ENCODE data around the gene PAX1. TPM values are rescaled to one million over a fixed set of nuclear protein-coding genes. Genes with fewer than 3 reads are reported as not detected.

PAX1 gene
- total RNA-seq, 1 donor from 2014 or later, result not detected

DNA sequence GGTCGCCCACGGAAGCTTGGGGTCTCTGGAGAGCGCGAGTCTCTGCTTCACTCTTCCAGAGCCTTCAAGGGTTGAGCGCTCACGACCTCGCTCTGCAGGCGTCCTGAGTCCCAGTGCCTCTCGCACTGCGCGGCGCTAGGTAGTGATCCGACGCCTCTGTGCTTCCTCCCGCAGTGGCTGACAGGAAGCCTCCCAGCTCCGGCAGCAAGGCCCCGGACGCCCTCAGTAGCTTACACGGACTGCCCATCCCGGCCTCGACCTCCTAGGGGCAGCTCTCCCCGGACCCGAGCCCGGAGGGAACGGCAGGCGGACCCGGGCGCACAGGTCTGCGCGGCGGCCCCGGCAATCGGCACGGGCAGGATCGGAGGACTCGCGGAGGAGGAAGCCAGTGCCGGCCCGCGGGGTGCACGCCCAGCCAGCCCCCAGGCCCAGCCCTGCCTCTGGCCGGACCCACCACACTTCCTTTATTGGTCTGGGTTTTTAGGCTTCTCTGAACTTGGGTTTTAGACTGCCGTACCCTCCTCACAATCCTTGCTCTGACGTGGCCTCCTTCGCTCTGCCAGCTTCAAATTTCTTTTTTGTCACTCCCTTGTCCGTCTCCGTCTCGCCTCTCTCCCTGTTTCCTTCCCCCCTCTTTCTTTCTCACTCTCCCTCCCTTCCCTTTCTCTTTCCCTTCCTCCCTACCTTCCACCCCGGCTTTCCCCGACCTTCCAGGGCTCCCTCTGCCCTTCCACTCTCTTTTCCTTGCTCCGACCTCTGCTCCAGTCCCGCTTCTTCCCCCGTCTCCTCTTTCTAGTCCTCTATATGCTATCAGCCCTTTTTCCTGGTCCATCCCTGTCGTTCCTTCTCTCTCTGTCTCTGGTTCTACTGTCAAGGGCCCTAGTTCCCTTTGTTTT is 9.1 kb downstream of the PAX1 start:
- DNase-seq (ENCODE audit: low read depth) (no peak), FAIRE-seq (no peak)
- Histone ChIP-seq H3K4me3 (ENCODE audit: low read depth, low read length) (no peak overlapping the region), H3K27me3 (ENCODE audit: control insufficient read depth, insufficient read depth, low read length) (peaks cover 2% of the 10 kb centered on the region), H3K36me3 (ENCODE audit: control insufficient read depth, insufficient read depth, low read length) (no peaks in the 10 kb centered on the region)
- TF ChIP-seq, protein P1, sequence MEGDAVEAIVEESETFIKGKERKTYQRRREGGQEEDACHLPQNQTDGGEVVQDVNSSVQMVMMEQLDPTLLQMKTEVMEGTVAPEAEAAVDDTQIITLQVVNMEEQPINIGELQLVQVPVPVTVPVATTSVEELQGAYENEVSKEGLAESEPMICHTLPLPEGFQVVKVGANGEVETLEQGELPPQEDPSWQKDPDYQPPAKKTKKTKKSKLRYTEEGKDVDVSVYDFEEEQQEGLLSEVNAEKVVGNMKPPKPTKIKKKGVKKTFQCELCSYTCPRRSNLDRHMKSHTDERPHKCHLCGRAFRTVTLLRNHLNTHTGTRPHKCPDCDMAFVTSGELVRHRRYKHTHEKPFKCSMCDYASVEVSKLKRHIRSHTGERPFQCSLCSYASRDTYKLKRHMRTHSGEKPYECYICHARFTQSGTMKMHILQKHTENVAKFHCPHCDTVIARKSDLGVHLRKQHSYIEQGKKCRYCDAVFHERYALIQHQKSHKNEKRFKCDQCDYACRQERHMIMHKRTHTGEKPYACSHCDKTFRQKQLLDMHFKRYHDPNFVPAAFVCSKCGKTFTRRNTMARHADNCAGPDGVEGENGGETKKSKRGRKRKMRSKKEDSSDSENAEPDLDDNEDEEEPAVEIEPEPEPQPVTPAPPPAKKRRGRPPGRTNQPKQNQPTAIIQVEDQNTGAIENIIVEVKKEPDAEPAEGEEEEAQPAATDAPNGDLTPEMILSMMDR (IDR thresholded peaks at IDR 0.05; ENCODE audit: insufficient read depth, low read length, severe bottlenecking), result no peak

DNA sequence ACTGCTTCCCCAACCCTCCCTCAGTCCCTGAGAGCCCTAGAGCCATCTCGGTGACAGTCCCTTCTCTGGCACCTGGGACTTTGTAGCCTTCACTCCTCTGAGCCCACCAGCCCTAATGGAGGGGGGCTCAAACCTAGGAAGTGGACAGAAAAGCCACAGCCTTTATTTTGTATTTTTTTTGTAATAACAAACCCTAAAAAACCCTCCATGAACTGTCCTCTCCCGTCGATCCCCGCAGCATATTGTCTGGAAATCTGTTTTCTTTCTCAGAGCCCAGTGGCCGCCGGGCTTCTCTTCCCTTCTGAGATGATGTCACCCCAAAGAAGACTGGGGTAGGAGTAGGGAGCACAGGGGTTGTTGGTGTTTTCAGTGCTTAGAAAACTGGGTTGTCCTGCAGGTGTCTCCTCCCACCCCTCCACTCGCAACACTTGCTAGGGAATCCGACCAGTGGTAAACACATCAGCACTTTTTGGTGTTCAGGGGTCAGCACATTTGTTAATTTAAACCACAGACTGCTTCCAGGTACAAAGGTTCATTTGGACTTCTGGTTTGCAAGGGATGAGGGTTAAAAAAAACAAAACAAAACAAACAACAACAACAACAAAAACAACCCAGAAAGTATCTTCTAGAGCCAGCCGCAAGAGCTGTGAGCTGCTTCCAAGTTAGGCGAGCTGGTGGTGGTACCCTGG is 9.9 kb downstream of the PAX1 start:
- peaks cover 2% of the 10 kb centered on the region for H3K27me3 ChIP-seq (ENCODE audit: control insufficient read depth, insufficient read depth, low read length)
- no peaks in the 10 kb centered on the region for H3K36me3 ChIP-seq (ENCODE audit: control insufficient read depth, insufficient read depth, low read length)
- FAIRE-seq (no peak), DNase-seq (ENCODE audit: low read depth) (no peak)
- H3K4me3 ChIP-seq (ENCODE audit: low read depth, low read length), result no peak overlapping the region
- TF ChIP-seq, protein P1 (IDR thresholded peaks at IDR 0.05; ENCODE audit: insufficient read depth, low read length, severe bottlenecking), result no peak

DNA sequence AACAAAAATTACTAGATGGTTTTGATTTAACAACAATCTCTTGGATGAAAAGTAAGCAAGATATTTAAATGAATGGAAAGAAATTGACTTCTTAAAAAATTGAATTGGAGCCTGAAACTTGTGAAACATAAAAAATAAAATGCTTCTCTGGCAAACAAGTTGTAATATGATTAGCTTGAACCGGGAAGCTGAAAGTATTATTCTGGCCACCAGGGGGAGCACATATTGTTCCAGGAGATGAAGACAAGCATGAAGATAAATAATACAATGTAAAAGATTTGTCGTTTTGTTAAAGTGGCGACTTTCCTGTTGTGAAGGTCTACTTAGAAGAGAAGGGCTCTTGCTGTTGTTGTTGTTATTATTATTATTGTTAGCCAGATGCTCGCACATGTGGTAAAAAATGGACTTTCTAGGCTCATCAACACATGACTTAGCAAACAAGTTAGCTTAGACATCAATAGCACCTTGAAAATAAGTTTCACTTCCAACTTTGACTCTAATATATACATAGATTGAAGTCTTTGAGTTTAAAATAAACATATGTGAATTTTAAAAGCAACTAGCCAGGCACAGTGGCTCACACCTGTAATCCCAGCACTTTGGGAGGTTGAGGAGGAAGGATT is 14.2 kb downstream of the PAX1 start:
- Histone ChIP-seq H3K27me3 (ENCODE audit: control insufficient read depth, insufficient read depth, low read length) (no peaks in the 10 kb centered on the region), H3K36me3 (ENCODE audit: control insufficient read depth, insufficient read depth, low read length) (no peaks in the 10 kb centered on the region), H3K4me3 (ENCODE audit: low read depth, low read length) (no peak overlapping the region)
- DNase-seq (ENCODE audit: low read depth), result peak; percentile 60
- no peak for FAIRE-seq
- TF ChIP-seq, protein P1 (IDR thresholded peaks at IDR 0.05; ENCODE audit: insufficient read depth, low read length, severe bottlenecking), result peak; percentile 51

DNA sequence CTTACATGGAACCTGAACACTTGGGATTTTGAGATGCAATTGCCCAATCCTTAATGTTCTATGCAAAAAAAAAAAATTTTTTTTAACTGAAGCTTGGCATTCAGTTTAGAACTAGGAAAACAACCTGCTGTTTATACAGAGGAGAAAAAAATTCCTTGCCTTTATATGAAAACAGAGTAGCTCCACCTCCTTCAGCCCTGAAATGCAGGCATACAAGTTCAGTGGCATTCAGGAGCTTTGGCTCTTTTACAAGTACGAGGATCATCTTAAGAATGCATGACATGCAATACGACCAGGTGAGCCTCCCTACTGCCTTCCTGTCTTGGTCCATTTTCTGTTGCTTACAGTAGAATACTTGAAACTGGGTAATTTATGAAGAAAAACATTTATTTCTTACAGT is 20.4 kb downstream of the PAX1 start:
- no peak overlapping the region for H3K4me3 ChIP-seq (ENCODE audit: low read depth, low read length)
- DNase-seq (ENCODE audit: low read depth) (no peak), FAIRE-seq (no peak)
- H3K27me3 ChIP-seq (ENCODE audit: control insufficient read depth, insufficient read depth, low read length), result no peaks in the 10 kb centered on the region
- TF ChIP-seq, protein P1 (IDR thresholded peaks at IDR 0.05; ENCODE audit: insufficient read depth, low read length, severe bottlenecking), result no peak
- H3K36me3 ChIP-seq (ENCODE audit: control insufficient read depth, insufficient read depth, low read length), result no peaks in the 10 kb centered on the region

GRCh38 chr20:21729316-21729715 is 23.9 kb downstream of the PAX1 start:
- DNase-seq (ENCODE audit: low read depth), result no peak
- H3K4me3 ChIP-seq (ENCODE audit: low read depth, low read length), result no peak overlapping the region
- no peaks in the 10 kb centered on the region for H3K27me3 ChIP-seq (ENCODE audit: control insufficient read depth, insufficient read depth, low read length)
- no peaks in the 10 kb centered on the region for H3K36me3 ChIP-seq (ENCODE audit: control insufficient read depth, insufficient read depth, low read length)
- TF ChIP-seq, protein P1 (IDR thresholded peaks at IDR 0.05; ENCODE audit: insufficient read depth, low read length, severe bottlenecking), result no peak
- no peak for FAIRE-seq
